ENCODE results near the gene DCPS.

The DCPS gene

DNA sequence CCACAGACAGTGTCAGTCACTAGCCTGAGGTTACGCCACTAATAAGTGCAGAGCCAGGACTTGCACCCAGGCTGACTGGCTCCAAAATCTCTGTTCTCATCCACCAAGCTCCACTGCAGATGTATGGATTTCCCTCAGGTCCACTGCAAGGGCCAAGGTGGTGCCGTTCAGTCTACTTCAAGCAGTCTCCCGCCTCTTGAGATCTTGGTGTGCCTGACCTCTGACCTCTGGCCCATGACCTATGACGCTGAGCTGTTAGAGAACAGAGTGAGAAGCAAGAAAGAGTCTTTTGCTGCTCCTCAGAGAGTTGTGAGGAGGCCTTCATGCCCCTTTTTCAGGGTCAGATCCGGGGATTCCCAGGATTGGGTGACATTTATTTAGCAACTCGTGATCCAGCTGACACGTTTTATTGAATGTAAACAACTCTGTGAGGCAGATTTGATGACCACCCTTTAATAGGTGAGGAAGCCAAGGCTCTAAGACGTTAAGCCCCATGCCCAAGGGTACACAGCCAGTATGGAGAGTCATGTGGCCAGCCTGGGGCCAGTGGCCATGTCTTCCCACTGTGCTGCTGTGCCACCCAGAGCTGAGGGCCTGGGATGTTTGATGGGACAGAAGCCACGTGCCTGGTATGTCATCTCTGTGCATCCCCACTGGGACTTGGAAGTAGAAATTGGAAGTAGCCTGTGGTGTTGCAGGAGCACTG is 25.2 kb downstream of the DCPS start:
- no peak for DNase-seq (ENCODE audit: low read depth)

DNA sequence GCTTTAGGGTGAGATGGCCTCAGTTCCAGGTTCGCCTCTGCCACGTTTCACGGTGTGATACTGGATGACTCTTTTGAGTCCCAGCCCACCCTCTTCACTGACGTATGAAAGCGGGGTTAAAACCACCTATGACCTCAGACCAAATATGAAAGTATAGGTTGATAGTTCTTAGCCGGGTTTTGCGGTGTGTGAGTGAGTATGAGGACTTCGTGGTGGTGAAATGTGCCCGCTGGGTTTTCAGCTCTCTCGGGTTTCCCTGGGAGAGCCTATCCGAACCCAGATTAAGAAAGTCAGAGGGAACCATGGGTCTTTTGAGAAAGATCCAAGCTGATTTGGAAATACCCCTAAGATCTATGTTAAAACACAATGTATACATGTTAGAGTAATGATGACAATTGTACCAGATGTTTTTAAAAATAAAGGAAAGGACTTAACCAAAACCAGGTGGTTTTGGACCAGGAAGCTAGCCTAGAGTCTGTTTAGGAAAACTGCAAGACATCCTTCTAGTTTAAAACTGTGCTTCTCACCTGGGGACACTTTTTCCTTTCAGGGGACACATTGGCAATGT is 25.9 kb downstream of the DCPS start:
- DNase-seq (ENCODE audit: low read depth) = no peak

DNA sequence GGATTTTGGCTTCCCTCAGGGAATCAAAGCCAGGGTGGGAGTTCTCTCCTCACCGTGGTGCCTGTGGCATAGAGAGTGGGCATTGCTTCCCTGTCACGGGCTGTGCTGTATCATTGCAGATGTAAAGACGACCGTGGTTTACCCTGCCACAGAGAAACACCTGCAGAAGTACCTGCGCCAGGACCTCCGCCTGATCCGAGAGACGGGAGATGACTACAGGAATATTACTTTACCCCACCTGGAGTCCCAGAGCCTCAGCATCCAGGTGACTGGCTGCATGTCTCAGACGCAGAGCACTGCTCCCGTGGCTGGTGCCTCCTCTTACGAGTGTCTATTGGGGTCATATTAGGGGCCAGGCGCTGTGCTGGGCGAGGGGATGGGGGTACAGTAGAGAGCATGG is 27.4 kb downstream of the DCPS start:
- DNase-seq (ENCODE audit: low read depth) = no peak

DNA sequence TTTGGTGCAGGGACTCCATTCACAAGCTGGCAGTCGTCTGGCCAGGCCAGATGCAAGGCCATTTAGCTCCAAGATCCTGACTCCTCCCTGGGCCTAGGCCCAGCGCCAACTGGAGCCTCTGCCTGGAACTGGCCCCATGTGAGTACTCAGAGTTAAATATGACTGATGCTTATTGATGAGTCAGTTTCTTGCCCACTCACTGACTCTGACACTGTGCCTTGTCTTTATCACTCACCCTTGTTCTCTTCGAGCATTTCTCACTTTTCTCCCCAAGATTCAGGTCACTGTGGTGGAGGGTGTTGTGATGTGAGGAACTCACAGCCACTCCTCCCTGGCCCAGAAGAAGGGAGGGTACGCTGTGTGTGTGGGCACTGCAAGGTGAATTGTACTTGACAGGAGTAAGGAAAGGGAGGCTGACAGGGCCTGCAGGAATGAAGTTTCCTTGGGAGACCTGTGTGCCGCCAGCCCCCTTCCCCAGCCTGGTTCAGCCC is 28.4 kb downstream of the DCPS start:
- DNase-seq (ENCODE audit: low read depth) = no peak

DNA sequence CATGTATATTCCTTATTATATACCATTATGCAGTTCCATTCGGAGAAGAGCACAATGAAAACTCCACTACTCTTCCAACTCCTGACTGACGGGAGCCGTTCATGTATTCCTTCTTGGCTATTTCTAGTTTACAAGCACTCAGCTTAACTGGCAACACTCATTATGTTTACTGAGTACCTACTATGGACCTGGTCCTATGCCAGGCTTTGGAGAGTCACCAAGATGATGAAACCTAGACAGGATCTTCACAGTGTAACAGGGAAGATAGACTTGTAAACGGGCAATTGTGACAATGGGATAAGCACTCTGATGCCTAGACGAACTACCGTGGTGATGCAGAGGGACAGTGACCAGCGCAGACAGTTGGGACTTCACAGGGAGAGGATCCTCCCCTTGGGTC is 29.3 kb downstream of the DCPS start:
- no peak for DNase-seq (ENCODE audit: low read depth)

DNA sequence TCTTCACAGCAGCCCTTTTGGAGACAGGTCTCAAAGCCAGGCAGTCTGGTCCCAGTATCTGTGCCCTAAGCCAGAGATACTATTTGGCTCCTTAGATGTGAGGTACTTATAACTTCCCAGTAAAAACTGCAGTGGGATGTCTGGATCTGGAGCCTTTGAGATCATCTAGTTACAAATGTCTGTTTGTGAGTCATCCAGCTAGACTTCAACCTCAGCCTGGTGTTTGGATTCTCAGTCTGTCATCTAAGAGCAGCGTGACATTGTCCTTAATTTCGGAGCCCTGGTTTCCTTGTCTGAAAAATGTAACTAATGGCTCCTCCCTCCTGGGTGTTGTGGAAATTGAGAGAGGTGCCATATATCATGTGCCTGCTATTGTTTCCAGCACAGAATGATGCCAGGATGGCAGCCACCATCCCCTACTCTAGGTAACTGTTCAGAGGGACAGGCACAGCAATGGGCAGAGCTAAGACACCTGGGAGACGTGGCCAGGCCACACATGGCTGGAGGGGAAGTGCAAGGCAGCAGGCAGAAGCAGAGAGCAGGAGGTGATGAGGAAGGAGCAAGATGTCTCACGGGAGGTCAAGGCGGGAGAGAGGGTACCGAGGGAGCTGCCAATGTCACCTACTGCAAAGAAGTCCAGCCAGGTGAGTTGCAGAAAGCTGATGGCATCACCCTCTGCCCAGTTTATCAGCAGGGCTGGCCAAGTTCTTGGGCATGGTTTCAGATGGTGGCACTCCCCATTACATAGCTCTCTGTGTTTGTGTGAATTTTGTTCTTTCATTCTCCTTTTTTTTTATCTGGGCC is 31.0 kb downstream of the DCPS start:
- DNase-seq (ENCODE audit: low read depth) = no peak

DNA sequence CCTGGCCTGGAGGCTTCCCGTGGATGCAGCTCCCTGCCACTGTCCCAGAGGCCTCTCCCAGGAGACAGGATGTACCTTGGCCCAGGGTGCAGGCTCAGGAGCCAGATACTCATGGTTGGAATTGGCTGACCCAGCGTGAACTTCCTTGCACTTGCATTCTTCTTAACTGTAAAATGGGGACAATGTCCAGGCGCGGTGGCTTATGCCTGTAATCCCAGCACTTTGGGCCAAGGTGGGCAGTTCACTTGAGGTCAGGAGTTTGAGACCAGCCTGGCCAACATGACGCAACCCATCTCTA is 31.6 kb downstream of the DCPS start:
- no peak for DNase-seq (ENCODE audit: low read depth)

DNA sequence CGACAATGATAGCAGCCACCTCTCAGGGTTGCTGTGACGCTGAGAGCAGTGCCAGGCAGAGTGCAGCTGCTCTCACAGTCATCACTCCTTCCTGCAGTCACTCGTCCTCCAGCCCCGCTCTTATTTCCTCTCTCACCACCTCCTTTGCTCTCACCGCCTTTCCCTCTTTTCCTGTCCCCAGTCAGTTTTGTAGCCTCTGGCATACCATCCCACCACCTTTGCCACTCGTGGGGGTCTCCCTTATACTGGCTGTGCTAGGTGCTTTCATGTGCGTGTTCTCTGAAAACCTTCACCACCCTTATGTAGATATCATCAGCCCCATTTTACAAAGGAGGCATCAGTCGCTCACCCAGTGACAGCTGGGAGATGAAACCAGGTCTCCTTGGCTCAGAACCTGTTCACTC is 32.3 kb downstream of the DCPS start:
- DNase-seq (ENCODE audit: low read depth) = no peak

DNA sequence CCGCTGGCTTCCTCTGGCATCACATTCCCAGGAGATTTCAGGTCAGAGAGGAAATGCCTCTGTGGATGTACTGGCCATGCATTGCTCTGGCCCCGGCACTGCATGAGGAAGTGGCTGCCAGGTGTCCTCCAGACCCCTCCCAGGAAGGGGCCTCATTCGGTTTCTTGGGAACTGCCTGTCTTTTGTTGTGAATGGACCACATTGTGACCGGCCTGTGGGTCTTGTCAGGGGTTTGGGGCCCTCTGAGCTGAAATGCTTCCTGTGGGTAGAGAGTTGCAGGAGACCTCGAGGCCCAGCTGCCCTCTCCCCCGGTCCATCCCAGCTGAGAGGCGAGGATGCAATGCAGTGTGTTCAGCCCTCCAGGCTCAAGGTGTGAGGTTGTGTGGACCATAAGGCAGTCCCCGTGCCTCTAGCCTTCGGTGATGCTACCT is 32.8 kb downstream of the DCPS start:
- DNase-seq (ENCODE audit: low read depth) = no peak

DNA sequence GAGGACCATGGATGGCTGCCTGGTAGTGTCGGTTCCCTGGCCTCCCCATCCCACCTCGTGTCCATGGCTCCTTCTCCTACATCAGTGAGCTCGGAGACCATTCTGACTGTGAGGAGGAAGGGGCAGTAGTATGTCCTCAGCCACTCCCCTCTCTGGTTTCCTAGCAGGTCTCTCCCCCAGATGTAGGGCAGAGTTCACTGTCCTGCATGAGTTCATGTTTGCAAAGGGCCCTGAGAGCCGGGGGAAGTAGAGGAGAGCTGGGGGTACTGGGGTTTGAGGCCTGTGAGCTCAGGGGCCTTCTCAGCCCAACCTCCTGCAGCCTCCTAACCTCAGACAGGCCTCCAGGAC is 33.2 kb downstream of the DCPS start:
- no peak for DNase-seq (ENCODE audit: low read depth)

DNA sequence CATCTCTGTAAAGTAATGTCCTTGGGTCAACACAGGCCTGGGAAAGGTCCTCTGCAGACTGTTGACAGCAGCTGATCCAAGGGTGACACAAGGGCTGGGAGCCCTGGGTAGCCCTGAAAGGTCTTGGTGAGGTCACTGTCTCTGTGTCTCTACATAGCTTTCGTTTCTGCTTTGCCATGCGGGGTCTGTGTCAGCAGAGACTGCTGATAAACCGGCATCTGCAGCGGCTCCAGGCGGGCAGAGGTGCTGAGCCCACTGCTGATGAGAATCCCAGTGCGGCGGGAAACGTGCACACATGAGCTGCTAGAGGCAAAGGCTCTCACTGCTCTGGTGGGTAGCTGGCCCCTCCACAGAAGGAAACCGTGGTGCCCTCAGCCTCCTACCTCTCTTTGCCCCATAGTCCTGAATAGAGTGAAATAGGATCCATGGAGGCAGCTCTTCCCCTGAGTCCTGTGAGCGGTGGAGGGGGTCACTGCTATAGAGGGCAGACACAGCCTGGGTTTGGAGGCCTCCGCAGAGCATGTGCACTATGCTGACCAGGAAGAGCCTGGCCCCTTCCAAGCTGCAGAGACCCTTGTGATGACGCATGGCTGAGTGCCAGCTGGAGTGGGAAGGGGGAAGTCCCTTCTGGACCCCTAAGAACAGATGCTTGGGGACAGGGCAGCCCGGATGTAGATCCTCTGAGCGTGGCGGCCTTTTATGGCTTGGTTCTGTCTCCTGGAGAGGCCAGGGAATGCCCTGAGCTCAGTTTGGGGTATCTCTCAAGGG is 33.8 kb downstream of the DCPS start:
- no peak for DNase-seq (ENCODE audit: low read depth)

DNA sequence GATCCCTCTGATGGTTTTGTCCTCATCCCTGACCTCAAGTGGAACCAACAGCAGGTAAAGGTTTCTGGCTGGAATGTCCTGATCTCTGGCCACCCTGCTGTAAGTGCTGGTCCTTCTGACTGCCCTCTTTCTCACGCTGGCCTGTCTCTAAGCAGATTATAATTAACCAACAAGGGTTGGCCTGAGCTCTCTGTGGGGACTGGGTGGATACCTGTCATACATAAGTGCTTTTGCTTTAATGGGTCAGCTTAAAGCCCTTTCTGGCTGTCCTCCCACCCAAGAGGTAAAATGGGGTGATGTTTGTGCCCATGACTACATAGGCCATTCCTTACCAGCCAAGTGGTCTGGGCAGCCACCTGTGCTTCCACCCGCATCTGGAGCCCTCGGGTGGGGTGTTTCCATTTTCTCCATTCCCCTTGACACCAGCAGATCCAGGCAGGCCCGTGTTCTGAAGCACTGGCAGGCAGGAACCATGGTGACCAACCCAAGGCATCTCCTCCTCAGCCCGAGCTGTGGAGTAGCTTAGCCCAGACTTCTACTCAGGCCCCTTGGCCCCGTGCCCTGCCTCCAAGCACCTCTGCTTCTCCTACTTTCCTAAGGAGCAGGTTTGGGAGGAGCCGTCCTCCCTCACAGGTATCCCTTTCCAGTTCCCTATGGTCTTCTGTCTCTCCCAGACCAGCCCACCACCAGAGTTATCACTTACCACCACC is 34.6 kb downstream of the DCPS start:
- DNase-seq (ENCODE audit: low read depth) = no peak

DNA sequence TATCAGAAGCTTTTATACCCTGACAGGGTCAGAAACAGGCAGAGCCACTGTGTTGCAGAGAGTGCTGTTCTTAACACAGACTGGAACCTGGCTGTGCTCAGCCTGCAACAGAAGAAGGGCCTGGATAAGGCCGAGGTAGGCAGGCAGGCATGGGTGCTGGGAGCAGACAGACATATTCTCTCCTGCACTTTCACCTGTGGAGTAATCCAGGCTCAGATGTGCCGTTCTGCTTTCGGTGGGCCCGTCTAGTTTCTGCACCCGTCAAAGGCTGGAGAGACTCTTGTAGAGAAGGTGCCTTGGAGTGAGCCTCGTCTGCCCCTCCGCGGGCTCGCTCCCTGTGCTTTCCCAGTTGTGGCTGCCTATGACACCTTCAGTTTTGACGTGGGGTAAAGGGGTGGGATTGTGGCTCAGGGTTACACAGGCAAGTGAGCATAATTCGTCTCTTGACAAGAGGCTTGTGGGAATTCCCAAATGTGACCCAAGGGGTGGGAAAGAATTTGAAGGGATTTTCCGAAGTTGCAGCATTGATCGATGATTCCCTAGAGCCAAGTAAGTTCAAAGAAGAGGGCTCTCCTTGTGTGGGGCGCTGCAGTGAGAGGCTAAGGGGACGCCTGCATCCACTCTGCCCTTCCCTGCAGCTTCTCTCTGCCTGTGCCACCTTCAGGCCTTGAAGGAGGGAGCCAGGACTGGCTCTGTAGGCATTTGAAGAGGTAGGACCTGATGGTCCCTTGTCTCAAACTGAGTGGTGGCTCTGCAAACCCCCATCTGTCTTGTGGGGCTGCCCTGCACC is 35.4 kb downstream of the DCPS start:
- DNase-seq (ENCODE audit: low read depth) = no peak

DNA sequence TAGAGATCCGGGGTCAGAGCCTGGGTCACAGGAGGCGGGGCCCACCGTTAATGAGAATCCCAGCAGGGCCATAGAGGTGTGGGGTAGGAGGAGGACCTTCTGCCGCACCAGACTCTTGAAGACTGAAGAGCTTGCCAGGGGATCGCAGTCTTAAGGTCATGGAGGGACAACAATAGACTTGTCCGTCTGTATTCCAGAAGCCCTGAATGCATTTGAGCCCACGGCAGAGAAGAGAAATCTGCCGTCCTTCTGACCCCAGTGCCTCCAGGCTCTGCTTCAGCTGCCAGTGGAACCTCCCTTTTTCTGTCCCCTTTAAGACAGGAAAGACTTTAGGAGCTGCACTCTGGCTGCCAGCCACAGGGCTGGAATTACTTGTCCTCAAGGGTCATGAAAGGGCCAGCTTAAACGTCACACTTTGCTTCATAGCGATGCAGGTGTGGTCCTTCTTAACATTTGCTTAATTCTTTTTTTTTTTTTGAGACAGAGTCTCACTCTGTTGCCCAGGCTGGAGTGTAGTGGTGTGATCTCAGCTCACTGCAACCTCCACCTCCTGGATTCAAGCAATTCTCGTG is 36.1 kb downstream of the DCPS start:
- DNase-seq (ENCODE audit: low read depth) = no peak

DNA sequence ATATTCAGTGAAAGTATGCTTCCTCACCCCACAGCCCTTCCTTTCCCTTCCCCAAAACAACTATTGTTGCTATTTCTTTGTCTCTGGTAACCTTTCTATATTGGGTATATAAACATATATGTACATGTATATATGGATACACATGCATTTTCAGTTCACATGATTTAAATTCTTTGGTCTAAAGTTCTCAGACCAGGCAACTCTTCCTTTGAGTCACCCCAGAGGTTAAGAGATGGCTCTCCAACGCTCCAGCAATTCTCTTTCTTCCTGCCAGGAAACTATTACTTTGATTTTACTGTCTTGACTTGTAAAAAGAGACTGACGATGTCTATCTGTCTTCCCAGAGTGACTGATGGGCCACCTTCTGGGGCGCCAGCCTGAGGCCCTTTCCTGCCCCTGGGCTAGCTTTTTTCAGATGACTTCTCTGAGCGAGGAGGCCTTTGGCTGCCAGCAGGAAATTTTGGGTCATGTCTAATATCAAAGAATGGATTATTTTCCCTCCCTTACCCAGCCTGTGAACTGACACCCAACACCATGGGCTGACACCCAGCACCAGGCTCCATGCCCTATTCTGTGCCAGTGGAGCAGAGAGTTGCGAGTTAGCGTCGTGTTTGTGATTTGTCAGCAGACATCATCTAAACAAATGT is 37.2 kb downstream of the DCPS start:
- no peak for DNase-seq (ENCODE audit: low read depth)

DNA sequence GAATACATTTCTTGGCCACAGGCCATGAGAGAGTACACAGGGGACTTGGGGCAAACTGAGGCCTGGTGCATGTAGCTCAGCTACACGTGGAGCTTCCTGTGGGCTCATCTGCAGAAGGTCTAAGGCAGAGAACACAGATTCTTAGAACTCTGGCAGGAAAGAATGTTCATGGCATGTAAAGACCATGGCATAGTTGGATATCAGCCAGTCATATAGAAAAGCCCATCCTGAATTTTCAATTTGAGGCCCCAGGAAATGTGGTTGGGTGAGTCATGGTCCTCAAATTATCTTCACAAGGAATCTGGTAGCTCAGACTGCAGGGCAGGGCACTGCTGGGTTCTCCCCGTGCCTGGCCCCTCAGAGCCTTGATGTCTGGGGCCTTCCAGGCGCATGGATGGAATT is 37.9 kb downstream of the DCPS start:
- no peak for DNase-seq (ENCODE audit: low read depth)

DNA sequence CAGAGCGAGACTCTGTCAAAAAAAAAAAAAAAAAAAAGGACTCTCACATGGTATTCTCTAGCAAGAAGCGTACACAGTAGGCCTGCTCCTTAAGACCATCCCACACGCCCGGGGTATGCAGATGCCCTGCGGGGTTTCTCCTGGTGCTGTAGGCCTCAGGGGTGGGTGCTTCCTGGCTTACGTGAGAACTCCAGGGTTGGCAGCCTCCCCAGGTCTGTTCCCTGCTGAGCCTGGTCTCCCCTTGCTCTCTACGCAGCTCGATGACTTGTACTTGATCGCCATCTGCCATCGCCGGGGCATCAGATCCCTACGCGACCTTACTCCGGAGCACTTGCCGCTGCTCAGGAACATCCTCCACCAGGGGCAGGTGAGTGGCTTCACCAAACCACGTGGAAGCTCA is 39.2 kb downstream of the DCPS start:
- no peak for DNase-seq (ENCODE audit: low read depth)

DNA sequence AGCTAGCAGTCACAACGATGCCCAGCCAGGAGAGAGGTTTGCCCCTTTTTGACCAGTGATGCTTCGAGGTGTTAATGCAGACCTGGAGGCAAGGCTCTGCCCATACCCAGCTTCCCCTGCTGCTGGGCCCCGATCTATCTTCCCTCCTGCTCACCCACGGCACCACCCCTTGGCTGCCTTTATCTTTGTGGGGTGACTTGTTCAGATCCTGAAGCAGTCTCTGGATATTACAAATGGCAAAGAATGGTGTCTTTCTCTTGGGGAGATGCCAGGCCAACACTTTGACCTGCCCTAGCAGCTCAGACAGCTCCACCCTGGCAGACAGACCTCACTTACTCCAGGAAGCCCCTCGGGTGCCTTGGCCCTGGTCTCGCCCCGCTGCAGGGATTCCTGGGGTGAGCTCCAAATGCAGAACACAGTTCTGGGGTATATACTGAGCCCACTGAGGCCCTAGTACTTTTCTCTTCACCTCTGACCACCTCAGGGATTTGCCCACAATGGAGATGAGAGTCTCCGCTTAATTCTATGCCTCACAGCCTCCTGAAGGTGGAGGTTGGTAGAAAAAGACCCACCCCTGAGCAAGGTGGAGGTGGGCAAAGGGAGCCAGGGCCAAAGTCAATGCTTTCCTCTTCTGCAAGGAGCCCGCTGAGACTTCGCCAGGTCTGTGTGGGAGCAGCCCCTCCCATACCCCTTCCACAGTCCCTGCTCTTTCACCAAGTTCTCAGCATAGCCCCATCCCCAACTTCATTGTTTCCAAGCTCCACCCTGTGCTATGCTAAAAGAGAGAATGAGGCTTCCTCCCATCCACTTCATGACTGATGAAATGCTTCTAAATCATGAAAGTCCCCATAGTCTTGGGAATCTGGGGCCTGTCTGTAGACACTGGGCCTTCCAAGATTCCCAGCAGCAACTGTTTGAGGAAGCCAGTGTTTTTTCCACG is 40.6 kb downstream of the DCPS start:
- DNase-seq (ENCODE audit: low read depth) = no peak

DNA sequence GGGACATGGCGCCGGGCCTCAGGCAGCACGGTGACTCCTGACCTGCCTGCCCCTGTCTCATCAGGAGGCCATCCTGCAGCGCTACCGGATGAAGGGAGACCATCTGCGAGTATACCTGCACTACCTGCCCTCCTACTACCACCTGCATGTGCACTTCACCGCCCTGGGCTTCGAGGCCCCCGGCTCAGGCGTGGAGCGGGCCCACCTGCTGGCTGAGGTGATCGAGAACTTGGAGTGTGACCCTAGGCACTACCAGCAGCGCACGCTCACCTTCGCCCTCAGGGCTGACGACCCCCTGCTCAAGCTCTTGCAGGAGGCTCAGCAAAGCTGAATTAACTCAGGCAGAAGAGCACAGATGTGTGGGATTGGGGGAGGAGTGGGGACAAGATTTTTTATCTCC is 41.4 kb downstream of the DCPS start:
- no peak for DNase-seq (ENCODE audit: low read depth)
